Vagina (tissue), 2 donors: ENCODE measurements around the gene PACS2.

Experiments used
- CTCF ChIP-seq, 3 experiments: fragments of 450-650 bp in 2 of 3; fragments of 200-600 bp in 1 of 3; sonication (generic) in 1 of 3; IDR thresholded peaks; one replicate each; pipeline ENCODE4 v1.5.1; 2017 to 2019; ENCODE audit warnings: antibody characterized with exemption in 3 of 3, mild to moderate bottlenecking in 2 of 3, moderate library complexity in 2 of 3
- POLR2A ChIP-seq, 2 donors: fragments of 450-650 bp; IDR thresholded peaks; one replicate each; pipeline ENCODE4 v1.6.1; 2017; ENCODE audit warnings: antibody characterized with exemption in 2 of 2, mild to moderate bottlenecking in 2 of 2, moderate library complexity in 2 of 2
- POLR2AphosphoS5 ChIP-seq, 2 donors: sonication (generic); formaldehyde crosslinking; IDR thresholded peaks; one replicate each; pipeline ENCODE4 v1.9.0; 2017; ENCODE audit warnings: antibody characterized with exemption in 2 of 2, mild to moderate bottlenecking in 2 of 2, low read depth in 1 of 2; ENCODE audit not compliant: insufficient read depth in 1 of 2

- TF ChIP-seq CTCF (IDR thresholded peaks at IDR 0.05) (no peak), POLR2A (IDR thresholded peaks at IDR 0.05) (no peak), POLR2AphosphoS5 (IDR thresholded peaks at IDR 0.05; ENCODE audit: insufficient read depth in 1 of 2, low read depth in 1 of 2) (no peak)
These were observed 19.2 kb downstream of the PACS2 start for GRCh38 chr14:105333613-105334364.
